22Rv1 (cell line): Measurements from ENCODE around the gene GP1BB.

ENCODE experiments used
- H3K27ac ChIP-seq: fragments of 450-650 bp; 2 replicates; pipeline ENCODE4 v1.5.1; 2017
- CTCF ChIP-seq: fragments of 450-650 bp; IDR thresholded peaks from 2 replicates; pipeline ENCODE4 v1.5.1; 2017; ENCODE audit warnings: mild to moderate bottlenecking
- ZFX ChIP-seq: fragments of 450-650 bp; IDR thresholded peaks from 2 replicates; pipeline ENCODE4 v1.6.1; 2017; ENCODE audit warnings: antibody characterized with exemption, borderline replicate concordance

Gene GP1BB

DNA sequence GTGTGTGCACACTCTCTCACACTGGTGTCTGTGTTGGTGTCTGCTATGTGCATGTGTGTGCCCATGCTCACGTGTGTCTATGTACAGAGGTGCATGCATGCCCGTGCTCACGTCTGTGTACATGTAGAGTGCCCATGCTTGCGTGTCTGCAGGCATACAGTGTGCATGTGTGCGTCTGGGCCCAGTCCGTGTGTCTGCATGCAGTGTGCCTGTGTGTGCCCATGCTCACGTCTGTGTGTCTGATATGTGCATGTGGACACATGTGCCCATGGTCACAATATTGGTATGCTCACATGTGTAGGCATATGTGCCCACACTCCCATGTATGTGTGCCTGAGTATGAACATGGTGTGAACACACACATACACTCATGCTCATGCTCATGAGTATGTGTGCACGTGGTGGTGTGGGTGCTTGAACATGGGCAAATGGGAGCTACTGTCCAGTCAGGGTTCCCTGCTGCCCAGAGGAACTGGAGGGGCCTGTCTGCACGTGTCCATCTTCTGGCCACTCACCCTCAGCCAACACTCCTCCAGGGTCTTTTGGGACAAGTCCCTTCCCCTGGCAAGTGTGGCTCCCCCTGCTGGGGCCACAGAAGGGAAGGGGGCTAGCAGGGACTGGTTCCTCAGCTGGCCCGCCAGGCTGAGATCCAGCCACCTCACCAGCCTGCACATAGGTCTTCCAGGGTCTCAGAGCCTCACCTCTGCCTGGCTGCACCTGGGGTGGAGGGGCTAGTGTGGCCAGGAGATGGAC lies 29.9 kb downstream of the GP1BB start:
- TF ChIP-seq ZFX (no peak), CTCF (no peak)
- H3K27ac ChIP-seq = no peak overlapping the region

DNA sequence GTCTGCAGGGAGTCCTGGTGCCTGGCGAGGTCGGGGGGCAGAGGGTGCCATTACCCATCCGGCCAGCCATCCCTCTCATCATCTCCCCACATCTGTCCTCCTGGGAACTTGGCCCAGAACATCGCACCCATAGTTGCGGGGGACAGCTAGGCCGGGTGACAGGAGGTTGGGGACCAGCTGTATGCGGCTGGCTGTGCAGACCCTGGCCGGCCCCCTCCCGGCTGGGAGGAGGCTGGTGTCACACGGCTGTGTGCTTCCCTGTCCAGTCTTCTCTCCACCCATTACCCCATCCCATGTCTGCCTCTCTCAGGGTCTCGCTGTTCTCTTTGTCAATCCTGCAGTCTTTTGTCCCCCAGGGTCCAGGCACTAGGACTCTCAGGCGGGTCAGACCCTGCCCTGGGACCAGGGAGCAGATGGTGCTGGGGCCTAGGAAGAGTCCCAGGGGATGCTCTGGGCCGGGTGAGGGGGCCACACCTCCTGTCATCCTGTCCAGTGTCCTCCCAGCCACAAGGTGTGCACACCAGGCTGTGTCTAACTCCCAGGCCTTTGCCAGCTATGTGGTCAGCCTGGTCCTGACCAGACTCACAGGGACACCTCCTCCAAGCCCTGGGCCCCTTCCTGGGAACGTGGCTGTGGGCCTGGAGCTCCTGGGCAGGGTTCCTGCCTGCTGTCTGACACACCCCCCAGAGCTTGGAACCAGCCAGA lies 30.8 kb downstream of the GP1BB start:
- TF ChIP-seq CTCF = no peak

GRCh38 chr22:19754701-19755144 lies 31.4 kb downstream of the GP1BB start:
- TF ChIP-seq ZFX (no peak), CTCF (no peak)
- no peak overlapping the region for H3K27ac ChIP-seq

More for the DNA sequence above, 30.8 kb downstream of the GP1BB start:
- no peak overlapping the region for H3K27ac ChIP-seq

DNA sequence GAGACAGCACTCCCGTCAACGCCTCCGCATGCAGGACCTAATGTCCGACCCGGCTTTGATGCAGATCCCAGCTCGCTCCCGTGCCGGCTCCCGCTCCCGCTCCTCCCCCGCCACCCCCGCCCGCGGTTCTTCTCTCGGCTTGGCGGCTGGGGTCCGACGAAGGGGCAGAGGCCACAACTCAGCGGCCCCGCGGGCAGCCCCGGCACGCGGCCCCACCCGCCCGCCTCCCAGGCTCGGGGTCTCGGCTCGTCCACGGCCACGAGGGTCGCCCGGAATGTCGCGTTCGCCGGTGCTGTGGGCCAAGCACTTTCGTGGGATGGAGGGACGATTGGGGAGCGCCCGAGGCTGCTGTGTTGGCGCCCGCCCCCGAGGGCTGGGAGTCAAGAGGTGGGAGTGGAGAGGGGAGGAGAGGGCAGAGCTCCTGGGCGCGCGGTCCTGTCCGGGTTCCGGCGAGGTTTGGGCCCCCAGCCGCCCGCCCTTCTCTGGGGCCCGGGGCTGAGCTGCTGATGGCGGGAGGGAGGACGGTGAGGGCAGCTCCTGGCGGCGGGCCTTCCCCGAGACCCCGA lies 31.9 kb downstream of the GP1BB start:
- TF ChIP-seq CTCF = no peak
- no peak for TF ChIP-seq ZFX

DNA sequence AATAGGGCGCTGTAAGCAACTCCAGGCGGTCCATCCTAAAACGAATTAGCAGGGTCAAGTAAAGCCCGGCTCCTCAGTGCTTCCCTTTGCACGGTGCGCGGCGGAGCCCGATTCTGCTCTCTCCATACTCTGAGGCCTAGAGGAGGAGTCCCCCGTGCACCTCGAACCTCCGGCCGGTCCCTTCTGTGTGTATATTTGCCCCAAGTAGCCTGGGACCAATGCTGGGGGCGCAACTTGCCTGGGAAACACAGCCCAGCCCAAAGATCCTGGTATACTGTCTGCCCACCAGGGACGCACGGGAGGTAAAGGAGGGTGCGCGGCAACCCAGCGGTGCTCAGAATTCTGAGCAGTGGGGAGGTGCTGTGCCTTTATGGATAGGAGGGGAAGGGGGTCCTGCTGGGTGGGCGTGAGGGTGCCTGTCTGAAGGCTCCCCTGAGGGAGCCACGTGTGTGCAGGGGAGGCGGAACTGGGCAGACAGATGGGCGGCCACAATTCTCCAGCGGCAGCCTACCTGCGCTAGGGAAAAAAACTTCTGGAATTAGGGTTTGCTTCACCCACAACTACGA lies 32.5 kb downstream of the GP1BB start:
- H3K27ac ChIP-seq = no peak overlapping the region
- TF ChIP-seq ZFX (no peak), CTCF (no peak)

More for the DNA sequence above, 31.9 kb downstream of the GP1BB start:
- H3K27ac ChIP-seq = no peak overlapping the region

GRCh38 chr22:19756288-19757128 lies 33.2 kb downstream of the GP1BB start:
- H3K27ac ChIP-seq = no peak overlapping the region
- TF ChIP-seq ZFX (no peak), CTCF (peak; percentile 65)
